Measurements from ENCODE around the gene HGS. TPM values are rescaled to one million over a fixed set of nuclear protein-coding genes. Genes with fewer than 3 reads are reported as not detected.
A peak's percentile ranks its signal among the peaks of the same experiment; 100 is the strongest.

The HGS gene
- total RNA-seq, 1 donor from 2014 or later: 117 TPM

GRCh38 chr17:81741049-81741593, 57.3 kb downstream of the HGS start:
- DNase-seq (ENCODE audit: extremely low spot score, unreplicated experiment): peak; percentile 81
- no peak overlapping the region for H3K27ac Mint-ChIP-seq (ENCODE audit: unreplicated experiment)
- no peaks in the 10 kb centered on the region for H3K36me3 Mint-ChIP-seq (ENCODE audit: unreplicated experiment)
- H3K4me3 Mint-ChIP-seq (ENCODE audit: unreplicated experiment): no peak overlapping the region
- no peaks in the 10 kb centered on the region for H3K9me3 Mint-ChIP-seq (ENCODE audit: unreplicated experiment)
- no peaks in the 10 kb centered on the region for H3K27me3 Mint-ChIP-seq (ENCODE audit: unreplicated experiment)
- TF ChIP-seq, protein P1, sequence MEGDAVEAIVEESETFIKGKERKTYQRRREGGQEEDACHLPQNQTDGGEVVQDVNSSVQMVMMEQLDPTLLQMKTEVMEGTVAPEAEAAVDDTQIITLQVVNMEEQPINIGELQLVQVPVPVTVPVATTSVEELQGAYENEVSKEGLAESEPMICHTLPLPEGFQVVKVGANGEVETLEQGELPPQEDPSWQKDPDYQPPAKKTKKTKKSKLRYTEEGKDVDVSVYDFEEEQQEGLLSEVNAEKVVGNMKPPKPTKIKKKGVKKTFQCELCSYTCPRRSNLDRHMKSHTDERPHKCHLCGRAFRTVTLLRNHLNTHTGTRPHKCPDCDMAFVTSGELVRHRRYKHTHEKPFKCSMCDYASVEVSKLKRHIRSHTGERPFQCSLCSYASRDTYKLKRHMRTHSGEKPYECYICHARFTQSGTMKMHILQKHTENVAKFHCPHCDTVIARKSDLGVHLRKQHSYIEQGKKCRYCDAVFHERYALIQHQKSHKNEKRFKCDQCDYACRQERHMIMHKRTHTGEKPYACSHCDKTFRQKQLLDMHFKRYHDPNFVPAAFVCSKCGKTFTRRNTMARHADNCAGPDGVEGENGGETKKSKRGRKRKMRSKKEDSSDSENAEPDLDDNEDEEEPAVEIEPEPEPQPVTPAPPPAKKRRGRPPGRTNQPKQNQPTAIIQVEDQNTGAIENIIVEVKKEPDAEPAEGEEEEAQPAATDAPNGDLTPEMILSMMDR (IDR thresholded peaks at IDR 0.05): no peak
- no peaks in the 10 kb centered on the region for H3K4me1 Mint-ChIP-seq (ENCODE audit: unreplicated experiment)

- no peak overlapping the region for H3K4me3 Mint-ChIP-seq (ENCODE audit: unreplicated experiment)
- no peaks in the 10 kb centered on the region for H3K27me3 Mint-ChIP-seq (ENCODE audit: unreplicated experiment)
- H3K4me1 Mint-ChIP-seq (ENCODE audit: unreplicated experiment): no peaks in the 10 kb centered on the region
- TF ChIP-seq, protein P1 (IDR thresholded peaks at IDR 0.05): no peak
- DNase-seq (ENCODE audit: extremely low spot score, unreplicated experiment): peak; percentile 83
- no peak overlapping the region for H3K27ac Mint-ChIP-seq (ENCODE audit: unreplicated experiment)
- no peaks in the 10 kb centered on the region for H3K36me3 Mint-ChIP-seq (ENCODE audit: unreplicated experiment)
- no peaks in the 10 kb centered on the region for H3K9me3 Mint-ChIP-seq (ENCODE audit: unreplicated experiment)
These were observed 58.0 kb downstream of the HGS start for GRCh38 chr17:81741594-81742452.

Small RNA genes within 50 kb of the gene (microRNA-seq; reads per million reads assigned to microRNA genes)
- not detected for gene MIR6786 (ENCODE audit: unreplicated experiment)

Other genes with a start within 250 kb of the HGS start
- 4,236 and 4,267 TPM in 2 replicates for gene ACTG1, start 171.2 kb upstream of the HGS start, total RNA-seq
- 3.0 and 3.7 TPM in 2 replicates for gene FSCN2, start 155.6 kb upstream of the HGS start, total RNA-seq
- gene FAAP100, start 131.7 kb upstream of the HGS start, total RNA-seq: 63.0 and 64.6 TPM in 2 replicates
- gene NPLOC4, start 46.9 kb upstream of the HGS start, total RNA-seq: 99.7 and 112 TPM in 2 replicates
- gene TSPAN10, start 46.8 kb upstream of the HGS start, total RNA-seq: 1.1 and 1.6 TPM in 2 replicates
- gene PDE6G, start 27.5 kb upstream of the HGS start, total RNA-seq: 0.83 and 0.84 TPM in 2 replicates
- gene OXLD1, start 17.4 kb upstream of the HGS start, total RNA-seq: 31.2 and 32.1 TPM in 2 replicates
- 13.6 and 14.9 TPM in 2 replicates for gene CCDC137, start 17.3 kb upstream of the HGS start, total RNA-seq
- 41.7 and 46.3 TPM in 2 replicates for gene ARL16, start 214 bp upstream of the HGS start, total RNA-seq
- 47.9 and 51.1 TPM in 2 replicates for gene MRPL12, start 19.4 kb downstream of the HGS start, total RNA-seq
- gene SLC25A10, start 28.3 kb downstream of the HGS start, total RNA-seq: 8.0 and 9.5 TPM in 2 replicates
- not detected in 2 replicates for gene GCGR, start 120.1 kb downstream of the HGS start, total RNA-seq
- 169 and 176 TPM in 2 replicates for gene MCRIP1, start 149.3 kb downstream of the HGS start, total RNA-seq
- gene PPP1R27, start 151.0 kb downstream of the HGS start, total RNA-seq: 0.62 TPM in 1 of 2 replicates, not detected in the other
- gene P4HB, start 176.5 kb downstream of the HGS start, total RNA-seq: 792 and 837 TPM in 2 replicates
- 430 and 433 TPM in 2 replicates for gene ARHGDIA, start 187.3 kb downstream of the HGS start, total RNA-seq
- 72.6 and 78.5 TPM in 2 replicates for gene ALYREF, start 207.6 kb downstream of the HGS start, total RNA-seq
- gene ANAPC11, start 207.7 kb downstream of the HGS start, total RNA-seq: 119 and 138 TPM in 2 replicates
- 0.56 and 0.68 TPM in 2 replicates for gene NPB, start 218.2 kb downstream of the HGS start, total RNA-seq
- 33.2 and 38.0 TPM in 2 replicates for gene PCYT2, start 227.4 kb downstream of the HGS start, total RNA-seq
- 18.8 and 20.9 TPM in 2 replicates for gene SIRT7, start 234.2 kb downstream of the HGS start, total RNA-seq
- 34.7 and 35.6 TPM in 2 replicates for gene MAFG, start 243.7 kb downstream of the HGS start, total RNA-seq